T-helper 1 cell treated with Interleukin-12 subunit alpha and Interleukin-12 subunit beta and Interleukin-4 antibody, amounts not matched to agents 30 ng/mL and 1 ng/mL, for 36 hours (primary cell): Measurements from ENCODE around the gene VAMP5. TPM values are rescaled to one million over a fixed set of nuclear protein-coding genes. Genes with fewer than 3 reads are reported as not detected.

Experiments
- intact Hi-C: fragments of 100-400 bp; cut with micrococcal nuclease; formaldehyde crosslinking; loops from one replicate; pipeline ENCODE4 v1.15.1; 2024
- total RNA-seq: library from RNA; stranded (reverse); gene quantifications from 2 replicates; pipeline ENCODE4 v1.2.3, GENCODE V29; 2022

Gene VAMP5
- total RNA-seq, 1 donor from 2014 or later: 68.7 TPM

GRCh38 chr2:85619617-85620016 is 35.4 kb downstream of the VAMP5 start:
- intact Hi-C loops: loop anchor here (5.0 kb wide), 1 partner anchor 823 kb away; the partner anchor contains the start of gene KDM3A

DNA sequence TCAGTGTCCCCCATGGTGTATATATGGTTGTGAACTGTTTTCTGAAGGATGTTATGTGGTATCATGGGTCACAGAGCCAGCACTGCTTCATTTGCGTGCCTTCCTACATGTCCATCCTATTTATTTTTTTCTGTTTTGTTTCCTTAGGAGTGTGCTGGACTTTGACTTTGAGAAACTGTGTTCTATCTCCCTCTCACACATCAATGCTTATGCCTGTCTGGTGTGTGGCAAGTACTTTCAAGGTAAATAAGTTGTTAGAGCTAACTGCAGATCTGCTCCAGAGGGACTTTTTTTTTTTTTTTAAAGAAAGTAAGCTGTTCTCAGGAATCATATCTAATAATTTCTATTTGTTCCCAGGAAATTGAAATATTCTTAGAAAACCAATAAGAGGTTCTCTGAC is 37.1 kb downstream of the VAMP5 start:
- intact Hi-C loops: no loop called here

- intact Hi-C loops: no loop called here
These were observed 39.8 kb downstream of the VAMP5 start for GRCh38 chr2:85623991-85624390.

DNA sequence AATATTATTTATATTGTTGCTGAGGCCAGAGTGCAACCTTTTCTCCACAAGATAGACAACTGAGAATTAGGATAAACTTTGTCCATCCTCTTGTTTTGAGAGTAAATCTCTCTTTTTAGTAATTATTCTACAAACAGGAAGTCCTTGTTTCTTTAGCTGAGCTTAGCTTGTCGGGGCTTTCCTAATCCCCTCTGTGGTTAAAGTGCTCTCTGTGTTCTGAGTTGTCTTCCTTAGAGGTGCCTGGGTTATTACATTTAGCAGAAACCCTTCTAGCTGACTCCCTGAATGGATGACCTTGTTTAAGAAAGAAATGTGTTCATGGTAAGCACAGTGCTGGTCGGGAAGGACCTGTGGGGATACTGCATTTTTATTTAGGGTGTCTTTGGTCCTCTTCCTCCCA is 44.4 kb downstream of the VAMP5 start:
- intact Hi-C loops: no loop called here

GRCh38 chr2:85631316-85631715 is 47.1 kb downstream of the VAMP5 start:
- intact Hi-C loops: no loop called here

- intact Hi-C loops: no loop called here
These were observed 50.8 kb downstream of the VAMP5 start for GRCh38 chr2:85635011-85635410.

DNA sequence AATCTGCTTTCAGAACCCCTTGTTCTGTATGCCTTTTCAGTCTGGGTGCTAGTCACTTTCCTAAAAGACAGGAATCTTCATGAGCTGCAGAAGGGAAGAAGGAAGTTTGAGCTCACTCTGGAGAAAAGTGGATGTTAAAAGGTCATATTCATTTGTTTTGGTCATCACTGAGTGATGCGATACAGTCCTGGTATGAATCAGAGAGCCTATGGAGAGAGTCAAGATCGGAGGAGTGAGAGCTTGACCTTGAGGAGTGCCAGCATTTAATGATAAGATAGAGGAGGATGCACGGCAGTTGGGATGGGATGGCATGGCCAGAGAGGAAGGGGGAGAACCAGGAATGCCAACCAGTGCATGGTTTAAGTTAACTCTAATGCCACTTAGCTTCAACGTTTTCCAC is 51.4 kb downstream of the VAMP5 start:
- intact Hi-C loops: loop anchor here (2.0 kb wide), 1 partner anchor 43 kb away; no protein-coding TSS in a partner anchor

GRCh38 chr2:85642725-85643124 is 58.5 kb downstream of the VAMP5 start:
- intact Hi-C loops: no loop called here

Other genes with a start within 250 kb of the VAMP5 start
- 27.0 and 32.2 TPM in 2 replicates for gene RETSAT, start 229.9 kb upstream of the VAMP5 start, total RNA-seq
- gene ELMOD3, start 229.7 kb upstream of the VAMP5 start, total RNA-seq: 21.7 and 22.3 TPM in 2 replicates
- 181 and 216 TPM in 2 replicates for gene CAPG, start 174.1 kb upstream of the VAMP5 start, total RNA-seq
- 0.74 and 0.83 TPM in 2 replicates for gene SH2D6, start 165.7 kb upstream of the VAMP5 start, total RNA-seq
- 288 and 294 TPM in 2 replicates for gene MAT2A, start 45.3 kb upstream of the VAMP5 start, total RNA-seq
- gene GGCX, start 22.9 kb upstream of the VAMP5 start, total RNA-seq: 23.9 and 26.4 TPM in 2 replicates
- 146 and 147 TPM in 2 replicates for gene VAMP8, start 6.8 kb upstream of the VAMP5 start, total RNA-seq
- gene RNF181, start 11.3 kb downstream of the VAMP5 start, total RNA-seq: 111 and 122 TPM in 2 replicates
- gene TMEM150A, start 18.3 kb downstream of the VAMP5 start, total RNA-seq: 4.4 and 4.7 TPM in 2 replicates
- gene C2orf68, start 27.6 kb downstream of the VAMP5 start, total RNA-seq: 44.8 and 45.2 TPM in 2 replicates
- gene USP39, start 31.8 kb downstream of the VAMP5 start, total RNA-seq: 76.3 and 81.8 TPM in 2 replicates
- gene SFTPB, start 83.8 kb downstream of the VAMP5 start, total RNA-seq: not detected in 2 replicates
- gene GNLY, start 109.9 kb downstream of the VAMP5 start, total RNA-seq: 330 and 349 TPM in 2 replicates
- 1.8 and 2.1 TPM in 2 replicates for gene ATOH8, start 169.6 kb downstream of the VAMP5 start, total RNA-seq